GM18867 (cell line): ENCODE data around the gene AFF1.
"Not testable (repeated sequence)": the region's sequence is repeated elsewhere in the genome, so short reads cannot be mapped to it uniquely, and the experiment has no call there.

Source experiments
- ATAC-seq: cut with Tn5 transposase; IDR thresholded peaks from one replicate; pipeline ENCODE4 v1.9.1; 2021; ENCODE audit warnings: mild to moderate bottlenecking, moderate library complexity; ENCODE audit not compliant: unreplicated experiment

AFF1 gene

GRCh38 chr4:87010192-87010591 lies 75.4 kb downstream of the AFF1 start:
- ATAC-seq, result no peak

- ATAC-seq, result no peak
Measured at GRCh38 chr4:87011340-87012034, 76.7 kb downstream of the AFF1 start.

GRCh38 chr4:87012265-87012953 lies 77.6 kb downstream of the AFF1 start:
- peak; percentile 63 for ATAC-seq

GRCh38 chr4:87012954-87013308 lies 78.1 kb downstream of the AFF1 start:
- ATAC-seq, result not testable (repeated sequence)

GRCh38 chr4:87014284-87014782 lies 79.5 kb downstream of the AFF1 start:
- no peak for ATAC-seq

DNA sequence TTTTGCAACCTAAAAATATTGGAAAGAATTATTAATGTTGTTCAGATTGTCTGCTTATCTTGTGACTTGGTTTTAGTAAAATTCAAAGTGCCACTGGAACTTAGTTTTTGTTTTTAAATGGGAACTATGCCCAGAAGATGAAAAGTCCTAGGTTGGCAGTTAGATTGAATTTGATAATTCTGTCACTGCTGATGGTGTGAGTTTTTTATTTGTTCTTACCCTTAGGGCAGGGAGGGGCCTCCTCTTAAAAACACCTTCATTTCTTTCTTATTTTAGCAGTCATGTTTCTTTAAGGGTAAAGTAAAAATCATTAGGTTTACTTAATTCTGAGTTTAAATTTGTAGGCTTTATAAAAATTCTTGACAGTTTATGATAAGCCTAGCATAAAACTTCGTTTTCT lies 80.6 kb downstream of the AFF1 start:
- no peak for ATAC-seq

- no peak for ATAC-seq
Measured at GRCh38 chr4:87017580-87018342, 83.0 kb downstream of the AFF1 start.

GRCh38 chr4:87018753-87019152 lies 83.9 kb downstream of the AFF1 start:
- no peak for ATAC-seq

- no peak for ATAC-seq
Measured at GRCh38 chr4:87019246-87019791, 84.5 kb downstream of the AFF1 start.

DNA sequence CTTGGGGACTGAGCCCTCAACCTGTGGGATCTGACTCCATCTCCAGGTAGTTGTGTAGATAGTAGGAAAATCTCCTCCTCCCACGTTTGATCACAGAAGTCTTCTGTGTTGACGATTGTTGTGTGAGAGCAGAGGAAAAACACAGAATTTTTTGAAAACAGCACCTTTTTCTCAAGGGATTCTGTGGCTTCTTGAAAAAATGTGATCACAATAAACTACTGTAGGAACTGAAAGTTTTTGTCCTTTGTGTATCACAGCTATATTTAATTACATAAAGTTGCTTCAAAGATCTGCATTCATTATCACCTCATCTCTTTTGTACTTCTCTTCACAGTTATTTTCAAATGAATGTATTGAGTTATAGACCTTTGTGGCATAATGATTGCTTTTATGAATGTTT lies 85.1 kb downstream of the AFF1 start:
- ATAC-seq, result no peak

DNA sequence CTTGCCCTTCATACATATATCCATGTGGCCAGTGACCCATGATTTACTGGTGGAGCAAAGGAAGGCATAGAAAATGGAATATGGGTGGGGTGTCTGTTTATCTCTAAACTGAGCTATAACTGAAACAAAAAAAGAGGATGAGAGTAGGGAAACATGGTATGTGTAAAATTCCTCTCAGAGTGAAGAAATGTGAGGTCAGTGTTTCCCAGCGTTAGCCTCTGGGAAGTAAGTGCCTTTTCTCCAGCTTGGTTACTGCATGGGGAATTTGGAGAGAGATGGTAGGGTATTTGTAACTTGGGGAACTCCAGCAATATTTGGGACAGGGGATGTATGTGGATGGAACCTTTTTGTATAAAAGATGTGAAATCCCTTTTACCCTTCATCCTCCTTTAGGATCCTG lies 89.4 kb downstream of the AFF1 start:
- ATAC-seq, result no peak

GRCh38 chr4:87025023-87025613 lies 90.3 kb downstream of the AFF1 start:
- no peak for ATAC-seq

DNA sequence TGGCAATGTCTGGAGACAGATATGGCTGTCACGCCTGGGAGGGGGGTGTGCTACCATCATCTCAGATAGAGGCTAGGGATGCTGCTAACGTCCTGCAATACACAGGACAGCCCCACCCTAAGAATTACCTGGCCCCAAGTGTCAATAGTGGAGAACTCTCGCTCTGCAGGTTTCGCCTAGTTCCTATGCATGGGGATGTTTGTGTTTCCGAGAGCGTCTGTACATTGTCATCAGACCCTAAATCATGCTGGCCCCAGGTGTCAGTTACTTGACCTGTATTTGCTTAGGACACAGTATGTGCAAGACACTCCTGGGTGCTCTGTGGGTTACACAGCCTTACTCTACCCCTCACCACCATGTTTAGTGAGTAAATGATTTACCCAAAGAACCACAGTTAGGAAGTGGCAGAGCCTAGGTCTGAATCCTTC lies 90.8 kb downstream of the AFF1 start:
- peak; percentile 45 for ATAC-seq

DNA sequence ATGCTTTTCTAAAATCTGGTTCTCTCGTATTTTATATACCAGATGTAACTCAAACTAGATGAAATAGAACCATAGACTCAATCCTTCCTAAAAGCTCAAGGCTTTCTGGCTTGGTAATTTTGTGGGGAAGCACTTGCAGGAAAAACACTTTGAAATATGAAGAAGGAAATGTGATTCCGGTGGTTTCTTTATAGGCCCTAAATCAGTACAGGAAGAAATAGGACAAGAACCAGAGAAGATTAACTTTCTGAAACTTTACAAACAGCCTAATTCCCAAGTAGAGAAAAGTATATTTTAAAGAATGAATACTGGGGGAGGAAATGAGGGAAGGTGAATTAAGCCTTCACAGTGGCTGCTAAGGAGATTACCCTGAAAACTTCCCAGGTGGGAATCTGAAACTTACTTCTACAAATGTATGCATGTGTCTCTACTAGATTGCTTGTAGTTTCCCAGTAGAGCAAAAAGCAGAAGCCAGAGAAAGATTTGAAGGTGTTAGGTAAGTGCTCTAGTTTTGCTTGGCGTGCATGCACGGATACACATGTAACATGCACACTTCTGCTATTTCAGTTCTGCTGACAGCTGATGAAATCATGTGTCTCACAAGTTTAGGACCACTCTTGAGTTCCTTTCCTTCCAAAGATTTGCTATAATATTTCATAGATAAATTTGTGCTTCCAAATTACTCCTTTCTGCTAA lies 92.1 kb downstream of the AFF1 start:
- ATAC-seq, result peak; percentile 92

- no peak for ATAC-seq
Measured at GRCh38 chr4:87029356-87029755, 94.5 kb downstream of the AFF1 start.

GRCh38 chr4:87030124-87030523 lies 95.3 kb downstream of the AFF1 start:
- ATAC-seq, result no peak

DNA sequence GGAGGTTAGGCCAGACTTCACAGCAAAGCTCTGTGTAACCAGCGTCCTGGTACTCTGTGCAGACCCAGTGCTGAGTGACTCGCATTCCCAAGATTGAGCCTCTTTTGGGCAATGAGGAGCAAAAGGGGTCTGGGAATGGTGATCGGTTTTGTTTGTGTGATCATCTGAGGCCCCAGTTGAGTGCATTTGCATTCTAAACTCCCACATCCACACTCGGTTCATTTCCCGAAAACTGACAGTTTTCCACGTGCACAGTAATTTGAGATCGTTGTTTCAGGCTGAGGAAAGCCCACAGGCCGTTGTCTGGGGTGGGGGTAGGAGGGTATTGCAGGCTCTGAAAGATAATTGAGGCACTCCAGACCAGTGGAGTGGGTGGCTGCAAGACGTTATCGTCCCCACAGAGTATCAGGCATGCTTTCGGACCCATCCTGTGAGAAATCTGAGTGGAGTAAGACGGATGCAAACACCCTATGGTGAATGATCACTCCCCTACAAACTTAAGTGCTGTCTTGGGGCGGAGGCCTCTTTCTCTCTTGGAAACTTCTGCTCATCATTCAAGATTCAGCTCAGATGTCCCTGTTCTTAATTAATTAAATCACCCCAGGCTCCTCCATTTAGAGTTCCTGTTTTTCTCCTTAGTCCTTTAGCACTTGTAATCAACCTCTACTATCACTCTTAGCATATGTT lies 96.1 kb downstream of the AFF1 start:
- no peak for ATAC-seq

DNA sequence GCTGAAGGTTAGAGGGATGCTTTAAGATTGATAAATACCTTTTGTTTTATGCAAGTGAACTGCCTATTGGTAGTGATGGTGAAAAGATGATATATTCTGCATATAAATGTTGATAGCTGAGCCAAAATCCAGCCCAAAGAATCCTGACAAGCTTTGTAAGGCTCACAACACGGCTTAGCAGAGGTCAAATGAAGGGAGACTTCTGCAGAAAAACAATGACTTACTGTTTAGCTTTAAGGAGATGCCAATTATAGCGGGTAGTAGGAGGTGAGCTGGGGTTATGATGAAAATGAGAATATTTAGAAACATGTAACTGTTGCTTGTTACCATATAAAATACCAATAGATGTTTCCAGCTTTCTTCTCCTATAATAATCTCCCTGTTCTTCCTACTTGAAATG lies 97.1 kb downstream of the AFF1 start:
- ATAC-seq, result no peak

- no peak for ATAC-seq
Measured at GRCh38 chr4:87032884-87033533, 98.2 kb downstream of the AFF1 start.
